ENCODE results near the gene ZNF366.

DNA sequence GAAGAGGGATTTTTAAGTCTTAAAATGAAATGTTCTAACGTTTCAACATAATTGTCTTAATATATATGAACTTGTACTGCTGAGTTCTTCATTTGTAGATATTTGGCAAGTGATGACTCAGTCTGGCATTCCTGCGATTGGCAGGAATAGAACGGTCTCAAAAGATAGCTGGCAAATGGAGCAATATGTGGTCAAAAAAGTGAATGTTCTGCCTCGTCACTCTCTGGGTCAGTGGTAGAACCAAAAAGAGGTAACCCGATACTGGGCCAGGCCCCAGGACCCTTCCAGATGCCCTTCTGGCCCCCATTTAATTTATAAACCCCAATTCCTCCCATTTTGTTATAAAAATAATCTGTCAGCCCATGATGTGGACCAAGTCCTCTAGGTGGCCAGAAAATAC lies 39.2 kb downstream of the ZNF366 start:
- no peak for TF ChIP-seq SP1 (IDR thresholded peaks at IDR 0.05)
- TF ChIP-seq BHLHE40 (IDR thresholded peaks at IDR 0.05; ENCODE audit: borderline replicate concordance): no peak
- TF ChIP-seq TARDBP (IDR thresholded peaks at IDR 0.05): no peak
- TF ChIP-seq FOXA1 (IDR thresholded peaks at IDR 0.05): no peak
- TF ChIP-seq, protein P1, sequence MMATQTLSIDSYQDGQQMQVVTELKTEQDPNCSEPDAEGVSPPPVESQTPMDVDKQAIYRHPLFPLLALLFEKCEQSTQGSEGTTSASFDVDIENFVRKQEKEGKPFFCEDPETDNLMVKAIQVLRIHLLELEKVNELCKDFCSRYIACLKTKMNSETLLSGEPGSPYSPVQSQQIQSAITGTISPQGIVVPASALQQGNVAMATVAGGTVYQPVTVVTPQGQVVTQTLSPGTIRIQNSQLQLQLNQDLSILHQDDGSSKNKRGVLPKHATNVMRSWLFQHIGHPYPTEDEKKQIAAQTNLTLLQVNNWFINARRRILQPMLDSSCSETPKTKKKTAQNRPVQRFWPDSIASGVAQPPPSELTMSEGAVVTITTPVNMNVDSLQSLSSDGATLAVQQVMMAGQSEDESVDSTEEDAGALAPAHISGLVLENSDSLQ (IDR thresholded peaks at IDR 0.05): no peak

Data from HEK293T (cell line).